HepG2 (cell line): ENCODE measurements around the gene SGO1. TPM values are rescaled to one million over a fixed set of nuclear protein-coding genes. Genes with fewer than 3 reads are reported as not detected.

Source experiments
- FOXM1 ChIP-seq: sonication (generic); formaldehyde crosslinking; IDR thresholded peaks from 2 replicates; pipeline ENCODE4 v1.5.0; 2020; ENCODE audit warnings: missing genetic modification reagents
- HOXD1 ChIP-seq: sonication (generic); formaldehyde crosslinking; IDR thresholded peaks from 2 replicates; pipeline ENCODE4 v1.5.0; 2020; ENCODE audit warnings: missing genetic modification reagents
- KDM3A ChIP-seq: IDR thresholded peaks from 2 replicates; pipeline ENCODE4 v1.6.1; 2018; ENCODE audit warnings: low read depth, missing compliant biosample characterization
- MEIS2 ChIP-seq: sonication (generic); formaldehyde crosslinking; IDR thresholded peaks from 2 replicates; pipeline ENCODE4 v1.9.0; 2021; ENCODE audit warnings: mild to moderate bottlenecking, missing genetic modification reagents
- PHF20 ChIP-seq: sonication (generic); formaldehyde crosslinking; IDR thresholded peaks from 2 replicates; pipeline ENCODE4 v1.5.0; 2020; ENCODE audit warnings: mild to moderate bottlenecking, missing genetic modification reagents
- PHF8 ChIP-seq: sonication (generic); formaldehyde crosslinking; IDR thresholded peaks from 2 replicates; pipeline ENCODE4 v1.5.0; 2020; ENCODE audit warnings: missing genetic modification reagents
- RBAK ChIP-seq: sonication (generic); formaldehyde crosslinking; IDR thresholded peaks from 2 replicates; pipeline ENCODE4 v1.5.1; 2020; ENCODE audit warnings: mild to moderate bottlenecking, missing genetic modification reagents
- RFX3 ChIP-seq: IDR thresholded peaks from 2 replicates; pipeline ENCODE4 v1.6.1; 2016; ENCODE audit warnings: missing biosample characterization, missing genetic modification reagents
- WIZ ChIP-seq: sonication (generic); formaldehyde crosslinking; IDR thresholded peaks from 2 replicates; pipeline ENCODE4 v1.5.1; 2020; ENCODE audit warnings: mild to moderate bottlenecking, missing genetic modification reagents
- ZFP1 ChIP-seq: IDR thresholded peaks from 2 replicates; pipeline ENCODE4 v1.6.1; 2016
- ZFP36L1 ChIP-seq: sonication (generic); formaldehyde crosslinking; IDR thresholded peaks from 2 replicates; pipeline ENCODE4 v1.8.0; 2022; ENCODE audit warnings: mild to moderate bottlenecking, missing genetic modification reagents, moderate library complexity
- ZNF564 ChIP-seq: sonication (generic); formaldehyde crosslinking; IDR thresholded peaks from 2 replicates; pipeline ENCODE4 v1.8.1; 2023; ENCODE audit warnings: mild to moderate bottlenecking, missing genetic modification reagents
- ZNF746 ChIP-seq: sonication (generic); formaldehyde crosslinking; IDR thresholded peaks from 2 replicates; pipeline ENCODE4 v1.8.0; 2022; ENCODE audit warnings: mild to moderate bottlenecking, missing genetic modification reagents
- polyA plus RNA-seq, 8 experiments: library from polyadenylated mRNA; depleted of rRNA in 3 of 8; stranded (reverse) in 7 of 8; unstranded in 1 of 8; fragments of >200 nt; fragmentation: Illumina TruSeq in 4 of 8; extraction: Trizol in 4 of 8; gene quantifications; 2 replicates each; pipeline versions ENCODE4 v1.2.1 to v1.2.3, GENCODE V29; 2011 to 2016; ENCODE audit warnings: low read depth in 4 of 8, missing spikeins in 1 of 8, mixed read lengths in 1 of 8; ENCODE audit not compliant: insufficient read depth in 1 of 8
- total RNA-seq, 5 experiments: library from RNA; depleted of rRNA; stranded (reverse); fragments of >200 nt; fragmentation: Illumina TruSeq; extraction: Trizol; gene quantifications; 2 replicates each; pipeline ENCODE4 v1.2.3, GENCODE V29; 2016; ENCODE audit warnings: low read depth in 1 of 5
- TF ChIP-seq, protein P1 (sequence below): sonication (generic); formaldehyde crosslinking; IDR thresholded peaks from 2 replicates; pipeline ENCODE4 v1.5.0; 2020; ENCODE audit warnings: missing genetic modification reagents
- TF ChIP-seq, protein P2 (sequence below): sonication (generic); formaldehyde crosslinking; IDR thresholded peaks from 2 replicates; pipeline ENCODE4 v1.5.0; 2020; ENCODE audit warnings: mild to moderate bottlenecking, low read depth, missing genetic modification reagents, borderline replicate concordance
- TF ChIP-seq, protein P3 (sequence below): sonication (generic); formaldehyde crosslinking; IDR thresholded peaks from 2 replicates; pipeline ENCODE4 v1.4.0; 2020; ENCODE audit warnings: missing genetic modification reagents
- TF ChIP-seq, protein P4 (sequence below), 2 experiments: sonication (generic) in 1 of 2; formaldehyde crosslinking in 1 of 2; IDR thresholded peaks; 2 replicates each; pipeline versions ENCODE4 v1.4.0 to v1.6.1; 2018 to 2020; ENCODE audit warnings: missing genetic modification reagents in 2 of 2, borderline replicate concordance in 1 of 2, low read depth in 1 of 2, mild to moderate bottlenecking in 1 of 2, missing biosample characterization in 1 of 2

Gene SGO1
- total and polyA plus RNA-seq, 2 of the 13 experiments (the other 11 are each of a cell fraction or from before 2014, with no cell fraction given) = 2.1 to 16.1 TPM

DNA sequence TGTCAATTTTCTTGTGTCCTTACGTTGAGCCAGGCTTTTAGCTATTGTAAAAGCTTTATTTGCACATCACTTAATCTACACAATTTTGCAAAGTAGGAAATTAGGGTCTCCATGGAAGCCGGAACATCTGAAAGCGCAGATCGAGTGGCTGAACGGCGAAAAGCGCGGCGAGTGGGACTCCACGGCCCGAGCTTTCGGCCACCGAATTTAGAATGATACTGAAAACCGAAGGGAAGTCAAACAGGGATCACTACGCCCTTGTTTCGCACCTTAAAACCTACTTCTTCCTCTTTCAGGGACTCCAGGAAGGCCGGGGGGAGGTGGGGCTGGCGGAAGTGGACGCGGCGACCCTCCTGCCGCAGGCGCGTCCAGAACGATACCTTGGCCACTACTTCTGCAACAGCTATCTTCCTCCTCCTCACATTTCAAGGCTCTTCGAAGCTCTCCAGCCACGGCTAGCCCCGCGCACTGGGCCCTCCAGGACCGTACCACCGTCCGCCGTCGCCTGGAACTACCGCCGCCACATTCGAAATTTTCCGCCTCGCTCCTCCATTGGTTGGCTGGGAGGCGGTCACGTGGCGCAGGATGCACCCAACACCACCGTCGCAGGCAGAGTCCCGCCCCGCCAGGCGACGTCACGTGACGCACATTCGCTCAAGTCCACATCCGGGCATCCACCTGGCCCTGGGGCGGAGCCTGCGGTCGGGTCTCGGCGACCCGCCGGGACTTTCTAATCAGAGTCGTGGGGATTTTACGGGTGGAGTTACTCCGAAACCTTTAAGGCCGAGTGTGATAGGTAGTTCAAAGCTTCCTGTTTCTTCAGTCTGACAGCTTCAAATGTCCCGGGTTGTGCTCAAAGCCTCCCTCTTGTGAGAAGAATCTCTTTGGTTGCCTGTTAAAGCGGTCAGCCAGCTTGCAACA, at the start of gene SGO1 (continued):
- TF ChIP-seq, protein P1, sequence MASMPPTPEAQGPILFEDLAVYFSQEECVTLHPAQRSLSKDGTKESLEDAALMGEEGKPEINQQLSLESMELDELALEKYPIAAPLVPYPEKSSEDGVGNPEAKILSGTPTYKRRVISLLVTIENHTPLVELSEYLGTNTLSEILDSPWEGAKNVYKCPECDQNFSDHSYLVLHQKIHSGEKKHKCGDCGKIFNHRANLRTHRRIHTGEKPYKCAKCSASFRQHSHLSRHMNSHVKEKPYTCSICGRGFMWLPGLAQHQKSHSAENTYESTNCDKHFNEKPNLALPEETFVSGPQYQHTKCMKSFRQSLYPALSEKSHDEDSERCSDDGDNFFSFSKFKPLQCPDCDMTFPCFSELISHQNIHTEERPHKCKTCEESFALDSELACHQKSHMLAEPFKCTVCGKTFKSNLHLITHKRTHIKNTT (CRISPR knock-in tag) = no peak
- TF ChIP-seq, protein P2, sequence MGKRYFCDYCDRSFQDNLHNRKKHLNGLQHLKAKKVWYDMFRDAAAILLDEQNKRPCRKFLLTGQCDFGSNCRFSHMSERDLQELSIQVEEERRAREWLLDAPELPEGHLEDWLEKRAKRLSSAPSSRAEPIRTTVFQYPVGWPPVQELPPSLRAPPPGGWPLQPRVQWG (CRISPR knock-in tag) = no peak
- peak; percentile 93 for TF ChIP-seq FOXM1
- TF ChIP-seq RBAK = no peak
- TF ChIP-seq HOXD1 (CRISPR knock-in tag) = 0 out of 2 replicates have a peak, but pooled peaks have one; percentile 23
- TF ChIP-seq WIZ (CRISPR knock-in tag) = 0 out of 2 replicates have a peak, but pooled peaks have one; percentile 44
- TF ChIP-seq RFX3 (CRISPR knock-in tag) = no peak
- TF ChIP-seq, protein P3, sequence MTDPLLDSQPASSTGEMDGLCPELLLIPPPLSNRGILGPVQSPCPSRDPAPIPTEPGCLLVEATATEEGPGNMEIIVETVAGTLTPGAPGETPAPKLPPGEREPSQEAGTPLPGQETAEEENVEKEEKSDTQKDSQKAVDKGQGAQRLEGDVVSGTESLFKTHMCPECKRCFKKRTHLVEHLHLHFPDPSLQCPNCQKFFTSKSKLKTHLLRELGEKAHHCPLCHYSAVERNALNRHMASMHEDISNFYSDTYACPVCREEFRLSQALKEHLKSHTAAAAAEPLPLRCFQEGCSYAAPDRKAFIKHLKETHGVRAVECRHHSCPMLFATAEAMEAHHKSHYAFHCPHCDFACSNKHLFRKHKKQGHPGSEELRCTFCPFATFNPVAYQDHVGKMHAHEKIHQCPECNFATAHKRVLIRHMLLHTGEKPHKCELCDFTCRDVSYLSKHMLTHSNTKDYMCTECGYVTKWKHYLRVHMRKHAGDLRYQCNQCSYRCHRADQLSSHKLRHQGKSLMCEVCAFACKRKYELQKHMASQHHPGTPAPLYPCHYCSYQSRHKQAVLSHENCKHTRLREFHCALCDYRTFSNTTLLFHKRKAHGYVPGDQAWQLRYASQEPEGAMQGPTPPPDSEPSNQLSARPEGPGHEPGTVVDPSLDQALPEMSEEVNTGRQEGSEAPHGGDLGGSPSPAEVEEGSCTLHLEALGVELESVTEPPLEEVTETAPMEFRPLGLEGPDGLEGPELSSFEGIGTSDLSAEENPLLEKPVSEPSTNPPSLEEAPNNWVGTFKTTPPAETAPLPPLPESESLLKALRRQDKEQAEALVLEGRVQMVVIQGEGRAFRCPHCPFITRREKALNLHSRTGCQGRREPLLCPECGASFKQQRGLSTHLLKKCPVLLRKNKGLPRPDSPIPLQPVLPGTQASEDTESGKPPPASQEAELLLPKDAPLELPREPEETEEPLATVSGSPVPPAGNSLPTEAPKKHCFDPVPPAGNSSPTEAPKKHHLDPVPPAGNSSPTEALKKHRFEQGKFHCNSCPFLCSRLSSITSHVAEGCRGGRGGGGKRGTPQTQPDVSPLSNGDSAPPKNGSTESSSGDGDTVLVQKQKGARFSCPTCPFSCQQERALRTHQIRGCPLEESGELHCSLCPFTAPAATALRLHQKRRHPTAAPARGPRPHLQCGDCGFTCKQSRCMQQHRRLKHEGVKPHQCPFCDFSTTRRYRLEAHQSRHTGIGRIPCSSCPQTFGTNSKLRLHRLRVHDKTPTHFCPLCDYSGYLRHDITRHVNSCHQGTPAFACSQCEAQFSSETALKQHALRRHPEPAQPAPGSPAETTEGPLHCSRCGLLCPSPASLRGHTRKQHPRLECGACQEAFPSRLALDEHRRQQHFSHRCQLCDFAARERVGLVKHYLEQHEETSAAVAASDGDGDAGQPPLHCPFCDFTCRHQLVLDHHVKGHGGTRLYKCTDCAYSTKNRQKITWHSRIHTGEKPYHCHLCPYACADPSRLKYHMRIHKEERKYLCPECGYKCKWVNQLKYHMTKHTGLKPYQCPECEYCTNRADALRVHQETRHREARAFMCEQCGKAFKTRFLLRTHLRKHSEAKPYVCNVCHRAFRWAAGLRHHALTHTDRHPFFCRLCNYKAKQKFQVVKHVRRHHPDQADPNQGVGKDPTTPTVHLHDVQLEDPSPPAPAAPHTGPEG (CRISPR knock-in tag) = no peak
- TF ChIP-seq, protein P4, sequence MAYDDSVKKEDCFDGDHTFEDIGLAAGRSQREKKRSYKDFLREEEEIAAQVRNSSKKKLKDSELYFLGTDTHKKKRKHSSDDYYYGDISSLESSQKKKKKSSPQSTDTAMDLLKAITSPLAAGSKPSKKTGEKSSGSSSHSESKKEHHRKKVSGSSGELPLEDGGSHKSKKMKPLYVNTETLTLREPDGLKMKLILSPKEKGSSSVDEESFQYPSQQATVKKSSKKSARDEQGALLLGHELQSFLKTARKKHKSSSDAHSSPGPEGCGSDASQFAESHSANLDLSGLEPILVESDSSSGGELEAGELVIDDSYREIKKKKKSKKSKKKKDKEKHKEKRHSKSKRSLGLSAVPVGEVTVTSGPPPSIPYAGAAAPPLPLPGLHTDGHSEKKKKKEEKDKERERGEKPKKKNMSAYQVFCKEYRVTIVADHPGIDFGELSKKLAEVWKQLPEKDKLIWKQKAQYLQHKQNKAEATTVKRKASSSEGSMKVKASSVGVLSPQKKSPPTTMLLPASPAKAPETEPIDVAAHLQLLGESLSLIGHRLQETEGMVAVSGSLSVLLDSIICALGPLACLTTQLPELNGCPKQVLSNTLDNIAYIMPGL (CRISPR knock-in tag; IDR thresholded peaks at IDR 0.05; ENCODE audit: borderline replicate concordance in 1 of 2, low read depth in 1 of 2) = peak in 1 of 2 experiments; percentile 52; a peak in 2 of 4 replicates
- TF ChIP-seq ZFP36L1 (CRISPR knock-in tag) = peak; percentile 64; the same call in 1 of the 2 replicates
- TF ChIP-seq ZFP1 = no peak
- TF ChIP-seq MEIS2 (CRISPR knock-in tag) = no peak
- TF ChIP-seq PHF8 (CRISPR knock-in tag) = peak; percentile 81
- no peak; the same call in 1 of the 2 replicates for TF ChIP-seq ZNF746 (CRISPR knock-in tag)
- no peak for TF ChIP-seq ZNF564 (CRISPR knock-in tag)
- TF ChIP-seq KDM3A (CRISPR knock-in tag) = peak; percentile 42; the same call in 1 of the 2 replicates
- peak; percentile 79 for TF ChIP-seq PHF20 (CRISPR knock-in tag)
